Activated T-helper 1 cell treated with anti-CD3 and anti-CD28 coated beads, Interleukin-12 subunit alpha, Interleukin-12 subunit beta, Interleukin-2, Interleukin-4 antibody, amounts not matched to agents 30 ng/mL and 10 ng/mL and 1 ng/mL, durations not matched to agents 14 hours and 24 hours and 36 hours (primary cell): ENCODE measurements around the gene SLC66A2. TPM values are rescaled to one million over a fixed set of nuclear protein-coding genes. Genes with fewer than 3 reads are reported as not detected.

Experiments used
- DNase-seq: peaks from one replicate; pipeline ENCODE4 v3.0.0; 2021; ENCODE audit warnings: low spot score
- H3K27ac Mint-ChIP-seq: one replicate; pipeline ENCODE4 v1.8.0; 2021; ENCODE audit warnings: mild to moderate bottlenecking, mixed read lengths
- H3K27me3 Mint-ChIP-seq: one replicate; pipeline ENCODE4 v1.8.0; 2022; ENCODE audit warnings: mild to moderate bottlenecking, moderate library complexity, mixed read lengths; ENCODE audit not compliant: insufficient read depth
- H3K36me3 Mint-ChIP-seq: one replicate; pipeline ENCODE4 v1.8.0; 2021; ENCODE audit warnings: low read depth, mixed read lengths
- H3K4me1 Mint-ChIP-seq: one replicate; pipeline ENCODE4 v1.8.0; 2021; ENCODE audit warnings: low read depth, mixed read lengths
- H3K4me3 Mint-ChIP-seq: one replicate; pipeline ENCODE4 v1.8.0; 2021; ENCODE audit warnings: mild to moderate bottlenecking, moderate library complexity, mixed read lengths
- H3K9me3 Mint-ChIP-seq: one replicate; pipeline ENCODE4 v1.8.0; 2021; ENCODE audit warnings: mixed read lengths
- intact Hi-C: fragments of 100-400 bp; cut with micrococcal nuclease; formaldehyde crosslinking; loops from one replicate; pipeline ENCODE4 v1.15.1; 2024
- total RNA-seq: library from RNA; stranded (reverse); gene quantifications from 2 replicates; pipeline ENCODE4 v1.2.3, GENCODE V29; 2022

Gene SLC66A2
- total RNA-seq, 1 donor from 2014 or later = 49.2 TPM

DNA sequence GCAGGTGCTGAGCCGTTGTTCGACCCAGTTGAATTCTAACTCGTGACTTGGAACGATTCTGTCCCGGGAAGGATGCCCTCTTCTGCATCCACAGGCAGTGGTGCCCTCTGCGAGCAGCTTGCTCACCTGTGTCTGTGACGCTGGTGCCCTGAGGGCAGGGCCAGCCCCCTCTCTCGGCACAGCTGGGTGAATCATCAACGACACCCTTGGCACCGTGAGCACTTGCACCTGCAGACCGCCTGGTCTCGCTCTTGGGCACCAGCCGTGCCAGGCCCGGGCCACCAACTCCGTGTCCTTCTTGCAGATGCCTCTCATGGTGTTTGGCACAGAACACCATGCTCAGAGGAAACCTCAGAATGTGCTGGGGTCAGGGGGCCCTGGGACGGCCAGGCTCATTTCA is 75.0 kb downstream of the SLC66A2 start:
- intact Hi-C loops = no loop called here
- no peak overlapping the region for H3K27ac Mint-ChIP-seq
- no peak overlapping the region for H3K4me3 Mint-ChIP-seq
- H3K9me3 Mint-ChIP-seq = no peaks in the 10 kb centered on the region
- no peaks in the 10 kb centered on the region for H3K27me3 Mint-ChIP-seq
- no peaks in the 10 kb centered on the region for H3K36me3 Mint-ChIP-seq
- DNase-seq = no peak
- H3K4me1 Mint-ChIP-seq = no peaks in the 10 kb centered on the region

DNA sequence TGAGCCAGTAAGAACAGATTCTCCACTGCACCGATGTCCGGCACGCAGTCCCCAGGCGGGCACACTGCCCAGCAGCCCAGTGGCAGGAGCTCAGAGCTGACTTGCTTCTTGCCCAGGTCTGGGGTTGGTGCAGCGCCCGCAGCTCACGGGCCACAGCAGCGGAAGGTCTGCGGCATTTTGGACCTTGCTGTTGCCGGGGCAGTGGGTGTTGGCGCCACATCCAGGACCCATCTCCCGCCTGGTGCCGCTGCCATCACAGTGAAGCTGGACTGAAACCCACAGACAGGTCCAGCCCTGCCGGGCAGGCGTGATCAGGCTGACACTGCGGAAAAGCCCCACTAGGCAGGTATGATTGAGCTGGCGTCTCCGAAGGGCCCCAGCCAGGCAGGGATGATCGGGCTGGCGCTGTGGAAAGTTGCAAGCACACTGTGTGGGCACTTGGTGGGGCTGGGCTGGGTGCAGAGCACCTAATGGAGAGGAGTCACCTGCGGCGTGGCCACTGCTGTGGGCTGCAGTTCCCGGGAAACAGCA is 75.5 kb downstream of the SLC66A2 start:
- no peak overlapping the region for H3K4me3 Mint-ChIP-seq
- intact Hi-C loops = no loop called here
- H3K27me3 Mint-ChIP-seq = no peaks in the 10 kb centered on the region
- no peaks in the 10 kb centered on the region for H3K9me3 Mint-ChIP-seq
- no peak for DNase-seq
- H3K4me1 Mint-ChIP-seq = no peaks in the 10 kb centered on the region
- H3K27ac Mint-ChIP-seq = no peak overlapping the region
- H3K36me3 Mint-ChIP-seq = no peaks in the 10 kb centered on the region

DNA sequence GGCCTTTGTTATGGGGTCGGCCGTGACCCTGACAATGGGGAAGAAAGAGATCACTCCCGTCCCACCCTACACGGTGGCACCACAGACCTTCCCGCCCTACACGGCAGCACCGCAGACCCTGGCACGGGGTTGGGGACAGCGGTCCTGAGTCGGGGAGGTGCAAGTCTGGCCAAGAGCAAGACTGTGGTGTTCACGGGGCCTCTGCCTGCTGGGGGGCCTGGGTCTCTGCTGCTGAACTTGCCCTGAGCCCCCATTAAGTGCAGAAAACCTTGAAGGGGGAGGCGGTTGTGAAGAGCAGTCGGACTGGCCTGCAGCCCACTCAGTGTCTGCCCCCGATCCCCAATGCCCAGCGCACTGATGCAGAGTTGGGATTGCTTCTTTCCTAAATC is 75.9 kb downstream of the SLC66A2 start:
- intact Hi-C loops = no loop called here
- H3K4me3 Mint-ChIP-seq = no peak overlapping the region

DNA sequence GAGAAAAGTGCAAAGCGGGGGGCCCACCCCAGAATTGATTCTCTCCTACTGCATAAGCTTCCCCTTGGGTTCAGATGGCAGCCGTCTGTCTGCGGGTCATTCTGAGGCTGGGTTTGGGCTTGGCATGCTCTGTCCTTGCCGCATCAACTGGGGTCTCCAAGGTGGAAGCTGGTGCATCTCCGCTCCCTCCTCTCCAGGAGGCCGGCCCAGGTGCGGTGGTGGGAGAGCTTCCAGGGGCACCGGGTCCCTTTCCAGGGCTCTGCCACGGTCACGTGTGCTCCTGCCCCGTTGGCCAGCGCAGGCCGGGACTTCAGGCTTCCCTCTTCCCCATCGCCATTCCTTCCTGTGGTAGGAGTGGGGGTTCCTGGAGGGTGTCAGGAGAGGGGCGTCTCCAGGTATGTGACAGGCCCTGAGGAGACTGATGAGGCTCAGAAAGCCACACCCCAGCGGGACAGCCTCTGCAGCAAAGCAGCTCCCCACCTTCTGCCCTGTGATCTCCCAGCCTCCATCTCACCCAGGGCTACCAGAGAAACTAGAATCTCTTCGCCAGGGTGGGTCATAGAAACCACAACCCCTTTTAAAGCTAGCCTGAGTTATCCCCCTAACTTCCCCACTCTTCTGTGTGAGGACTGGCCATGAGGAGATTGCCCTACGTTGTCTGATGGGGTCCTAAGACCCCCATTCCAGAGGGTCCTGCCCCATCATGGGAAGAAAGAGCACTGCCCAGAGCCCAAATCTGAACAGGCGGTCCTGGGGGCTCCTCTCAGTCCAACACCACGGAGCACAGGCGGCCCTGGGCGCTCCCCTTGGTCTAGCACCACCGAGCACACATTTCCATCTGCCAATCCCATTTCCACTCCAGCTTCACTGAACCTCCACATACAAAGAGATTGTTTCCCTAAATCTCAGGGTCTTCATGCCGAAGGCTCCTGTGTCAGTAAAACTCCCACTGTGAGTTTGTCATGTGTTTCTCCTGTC is 76.6 kb downstream of the SLC66A2 start:
- Mint-ChIP-seq H3K9me3 (no peaks in the 10 kb centered on the region), H3K4me3 (no peak overlapping the region), H3K4me1 (no peaks in the 10 kb centered on the region), H3K36me3 (no peaks in the 10 kb centered on the region), H3K27me3 (no peaks in the 10 kb centered on the region), H3K27ac (no peak overlapping the region)
- DNase-seq = no peak
- intact Hi-C loops = no loop called here

More for the DNA sequence above, 75.9 kb downstream of the SLC66A2 start:
- no peaks in the 10 kb centered on the region for H3K9me3 Mint-ChIP-seq
- H3K27me3 Mint-ChIP-seq = no peaks in the 10 kb centered on the region
- H3K36me3 Mint-ChIP-seq = no peaks in the 10 kb centered on the region
- no peak for DNase-seq
- H3K27ac Mint-ChIP-seq = no peak overlapping the region
- H3K4me1 Mint-ChIP-seq = no peaks in the 10 kb centered on the region

DNA sequence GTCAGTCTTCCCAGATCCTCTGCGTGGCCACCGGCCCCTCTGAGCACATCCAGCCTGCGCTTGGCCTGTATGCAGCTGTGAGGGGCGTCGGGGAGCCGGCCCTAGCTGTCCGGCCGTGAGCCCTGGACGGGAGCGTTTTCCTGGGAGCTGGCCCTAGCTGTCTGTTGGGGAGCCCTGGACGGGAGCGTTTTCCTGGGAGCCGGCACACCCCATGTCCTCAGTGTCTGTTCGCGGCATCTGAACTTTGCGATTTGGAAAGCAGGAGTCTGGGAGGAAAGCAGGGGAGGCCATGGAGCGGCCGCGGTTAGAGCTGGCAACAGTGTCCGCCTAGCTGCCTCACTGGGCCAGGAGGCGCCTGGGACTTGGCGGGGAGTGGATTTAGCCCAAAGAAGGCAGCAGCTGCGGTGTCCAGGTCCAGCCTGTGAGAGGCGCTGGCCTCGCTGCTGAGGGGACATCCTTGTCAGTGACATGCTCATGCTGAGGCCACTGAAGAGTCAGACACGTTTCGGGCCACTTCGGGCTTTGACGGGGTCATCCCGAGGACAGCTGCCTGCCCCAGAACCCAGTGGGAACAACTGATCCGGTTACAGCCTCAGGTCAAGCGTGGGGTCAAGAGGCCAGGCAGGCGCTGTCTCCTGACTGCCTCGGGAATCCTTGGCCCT is 77.9 kb downstream of the SLC66A2 start:
- Mint-ChIP-seq H3K4me3 (no peak overlapping the region), H3K9me3 (no peaks in the 10 kb centered on the region), H3K27ac (no peak overlapping the region), H3K36me3 (no peaks in the 10 kb centered on the region), H3K27me3 (no peaks in the 10 kb centered on the region), H3K4me1 (no peaks in the 10 kb centered on the region)
- no peak for DNase-seq
- intact Hi-C loops = no loop called here

DNA sequence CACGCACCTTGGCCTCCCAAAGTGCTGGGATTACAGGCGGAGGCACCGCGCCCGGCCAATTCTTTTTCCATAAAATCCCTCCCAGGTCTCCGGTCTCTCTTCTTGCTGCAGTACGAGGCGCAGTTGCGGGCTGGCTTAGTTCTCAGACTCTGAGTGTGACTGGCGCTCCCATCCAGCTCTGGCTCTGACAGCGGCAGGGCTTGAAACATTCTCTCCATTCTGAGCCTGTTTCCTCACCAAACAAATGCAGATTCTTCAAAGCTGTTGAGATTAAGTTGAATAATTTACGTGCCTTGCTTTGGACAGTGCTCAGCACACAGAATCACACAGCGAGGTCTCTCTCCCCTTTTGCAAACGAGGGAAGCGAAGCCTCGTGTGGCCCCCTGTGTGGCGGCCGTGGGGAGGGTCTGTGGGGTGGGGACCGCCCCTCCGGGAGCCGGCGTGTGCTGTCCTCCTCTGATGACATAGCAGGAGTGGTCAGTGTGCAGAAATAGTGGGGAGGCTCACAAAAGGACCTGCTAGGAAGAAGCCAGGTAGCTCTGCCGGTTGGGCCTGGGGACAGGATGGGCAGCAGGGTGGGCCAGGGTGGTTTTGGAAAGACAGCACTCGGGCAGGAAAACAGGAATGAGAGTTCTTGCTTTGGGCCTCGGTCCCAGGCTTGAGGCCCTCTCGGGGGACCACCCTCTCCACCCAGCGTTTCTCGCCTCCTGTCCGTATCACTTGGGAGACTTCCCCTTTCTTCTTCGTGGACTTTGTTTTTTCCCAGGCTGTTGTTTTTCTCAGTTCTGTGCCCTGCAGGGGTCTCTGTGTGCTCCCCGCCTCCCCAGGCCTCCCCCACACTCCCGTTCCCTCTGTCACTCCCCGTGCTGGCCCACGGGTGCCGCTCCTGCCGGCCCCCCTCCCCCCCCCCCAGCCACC is 78.7 kb downstream of the SLC66A2 start:
- no peaks in the 10 kb centered on the region for H3K36me3 Mint-ChIP-seq
- no peaks in the 10 kb centered on the region for H3K9me3 Mint-ChIP-seq
- H3K27ac Mint-ChIP-seq = no peak overlapping the region
- H3K4me3 Mint-ChIP-seq = no peak overlapping the region
- no peaks in the 10 kb centered on the region for H3K27me3 Mint-ChIP-seq
- intact Hi-C loops = no loop called here
- DNase-seq = no peak
- no peaks in the 10 kb centered on the region for H3K4me1 Mint-ChIP-seq

DNA sequence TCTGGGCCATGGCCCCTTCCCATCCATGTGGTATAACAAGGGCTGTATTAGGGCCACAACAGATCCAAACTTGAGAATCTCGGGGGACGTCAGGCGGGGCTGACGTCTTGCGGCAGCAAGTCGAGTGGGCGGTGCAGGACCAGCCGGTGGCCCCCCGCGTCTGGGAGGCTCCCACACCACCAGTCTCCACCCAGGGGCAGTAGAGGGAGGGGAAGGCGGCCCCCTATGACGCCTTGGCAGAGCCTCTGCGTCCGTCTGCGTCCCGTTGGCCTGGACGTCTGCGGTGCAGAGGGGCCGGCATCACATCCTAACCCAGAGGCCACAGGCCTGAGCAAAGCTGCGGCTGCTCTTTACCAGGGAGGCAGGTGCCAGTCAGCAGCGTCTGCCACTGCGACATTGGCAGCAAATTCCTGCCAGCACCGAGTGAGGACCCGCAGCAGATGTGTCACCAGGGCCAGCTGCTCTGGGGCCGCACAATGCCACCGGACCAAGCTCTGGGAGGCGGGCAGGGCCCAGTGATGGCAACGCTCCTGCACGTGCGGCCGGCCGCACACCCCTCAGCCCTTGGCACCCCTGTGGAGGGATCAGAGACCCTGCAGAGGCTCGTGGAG is 79.9 kb downstream of the SLC66A2 start:
- intact Hi-C loops = no loop called here
- H3K9me3 Mint-ChIP-seq = no peaks in the 10 kb centered on the region
- DNase-seq = no peak
- H3K4me1 Mint-ChIP-seq = no peaks in the 10 kb centered on the region
- no peak overlapping the region for H3K27ac Mint-ChIP-seq
- H3K4me3 Mint-ChIP-seq = no peak overlapping the region
- H3K27me3 Mint-ChIP-seq = no peaks in the 10 kb centered on the region
- no peaks in the 10 kb centered on the region for H3K36me3 Mint-ChIP-seq

DNA sequence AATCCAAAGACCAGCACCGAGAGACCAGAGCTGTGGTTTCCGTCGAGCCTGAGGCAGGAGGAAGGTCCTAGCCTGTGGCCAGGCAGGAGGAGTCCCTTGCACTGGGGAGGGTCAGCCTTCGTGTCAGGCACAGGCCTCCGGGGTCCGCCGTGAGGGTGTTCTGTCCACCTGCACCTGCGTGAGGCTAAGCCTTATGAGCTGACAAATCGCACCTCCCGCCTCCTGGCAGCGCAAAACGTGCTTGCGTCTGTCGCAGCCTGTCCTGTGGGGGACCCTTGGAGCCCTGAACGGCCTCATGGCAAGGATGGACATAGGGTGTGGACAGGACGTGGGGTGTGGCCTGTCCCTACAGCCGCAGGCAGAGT is 80.4 kb downstream of the SLC66A2 start:
- Mint-ChIP-seq H3K9me3 (no peaks in the 10 kb centered on the region), H3K27me3 (no peaks in the 10 kb centered on the region), H3K4me1 (no peaks in the 10 kb centered on the region), H3K27ac (no peak overlapping the region), H3K4me3 (no peak overlapping the region), H3K36me3 (no peaks in the 10 kb centered on the region)
- intact Hi-C loops = no loop called here
- no peak for DNase-seq

DNA sequence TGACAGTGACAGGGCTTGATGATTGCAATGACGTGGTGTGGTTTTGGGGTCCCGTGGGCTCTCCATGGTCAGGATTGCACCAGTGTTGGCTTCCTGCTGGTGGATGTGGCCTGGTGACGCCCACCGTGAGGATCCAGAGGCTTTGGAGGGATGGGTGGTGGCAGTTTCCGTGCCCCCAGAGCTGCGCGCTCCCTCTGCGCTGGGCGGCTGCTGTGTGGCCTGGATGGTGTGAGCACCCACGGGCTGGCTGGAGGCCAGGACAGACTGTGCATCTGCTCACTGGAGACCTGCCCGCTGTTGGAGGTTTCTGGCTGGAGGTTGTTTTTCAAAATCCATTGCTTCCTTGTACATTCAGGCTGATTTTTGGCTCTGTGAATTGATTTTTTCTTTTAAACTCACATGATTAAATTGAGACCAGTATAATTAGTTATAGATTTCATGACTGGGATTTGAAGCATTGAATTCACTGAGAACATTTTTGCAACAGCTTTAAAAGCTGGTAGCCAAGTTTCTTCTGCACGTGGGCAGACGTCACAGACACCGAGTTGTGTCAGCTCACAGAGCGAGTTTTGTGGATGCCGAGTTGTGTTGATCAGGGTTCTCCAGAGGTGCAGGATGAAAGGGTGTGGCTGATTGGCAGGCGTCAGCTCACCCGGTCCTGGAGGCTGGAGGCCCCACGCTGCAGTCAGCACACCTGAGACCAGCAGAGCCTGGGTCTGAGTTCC is 81.0 kb downstream of the SLC66A2 start:
- Mint-ChIP-seq H3K4me1 (no peaks in the 10 kb centered on the region), H3K27ac (no peak overlapping the region), H3K9me3 (no peaks in the 10 kb centered on the region), H3K36me3 (no peaks in the 10 kb centered on the region), H3K4me3 (no peak overlapping the region), H3K27me3 (no peaks in the 10 kb centered on the region)
- no peak for DNase-seq
- intact Hi-C loops = no loop called here

DNA sequence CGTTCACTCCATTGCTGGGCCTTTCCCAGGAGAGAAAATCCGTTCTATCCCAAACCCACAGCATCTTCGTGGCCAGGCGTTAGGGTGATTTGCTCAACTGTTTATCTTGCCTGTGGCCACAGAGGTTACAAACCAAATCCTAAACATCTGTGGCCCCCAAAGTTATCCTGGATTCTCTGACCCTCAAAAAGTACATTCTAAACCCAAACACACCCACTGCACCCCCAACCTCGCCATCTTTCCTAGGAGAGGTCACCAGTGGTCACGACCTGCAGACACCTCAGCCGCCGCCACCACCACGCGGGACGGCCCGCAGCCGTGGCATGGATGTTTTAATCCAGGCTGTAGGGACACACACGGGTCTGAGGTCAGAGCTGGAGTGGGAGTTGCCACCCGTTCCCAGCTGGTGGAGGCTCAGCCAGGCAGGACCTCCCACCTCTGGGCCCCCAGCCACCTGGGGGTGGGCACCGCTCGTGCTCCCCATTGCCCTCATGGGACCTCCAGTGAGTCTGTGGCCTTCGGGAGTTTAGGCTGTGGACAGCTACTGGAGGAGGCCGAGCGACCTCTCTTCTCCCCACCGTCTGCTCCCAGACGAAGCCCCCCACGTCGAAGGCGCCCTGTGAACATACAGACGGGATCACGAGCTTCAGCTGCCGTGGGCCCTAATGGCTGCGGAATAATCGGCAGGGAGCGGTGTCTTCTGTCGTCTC is 81.7 kb downstream of the SLC66A2 start:
- H3K4me1 Mint-ChIP-seq = no peaks in the 10 kb centered on the region
- no peak overlapping the region for H3K27ac Mint-ChIP-seq
- H3K9me3 Mint-ChIP-seq = no peaks in the 10 kb centered on the region
- H3K4me3 Mint-ChIP-seq = no peak overlapping the region
- H3K36me3 Mint-ChIP-seq = no peaks in the 10 kb centered on the region
- no peaks in the 10 kb centered on the region for H3K27me3 Mint-ChIP-seq
- DNase-seq = no peak
- intact Hi-C loops = no loop called here

DNA sequence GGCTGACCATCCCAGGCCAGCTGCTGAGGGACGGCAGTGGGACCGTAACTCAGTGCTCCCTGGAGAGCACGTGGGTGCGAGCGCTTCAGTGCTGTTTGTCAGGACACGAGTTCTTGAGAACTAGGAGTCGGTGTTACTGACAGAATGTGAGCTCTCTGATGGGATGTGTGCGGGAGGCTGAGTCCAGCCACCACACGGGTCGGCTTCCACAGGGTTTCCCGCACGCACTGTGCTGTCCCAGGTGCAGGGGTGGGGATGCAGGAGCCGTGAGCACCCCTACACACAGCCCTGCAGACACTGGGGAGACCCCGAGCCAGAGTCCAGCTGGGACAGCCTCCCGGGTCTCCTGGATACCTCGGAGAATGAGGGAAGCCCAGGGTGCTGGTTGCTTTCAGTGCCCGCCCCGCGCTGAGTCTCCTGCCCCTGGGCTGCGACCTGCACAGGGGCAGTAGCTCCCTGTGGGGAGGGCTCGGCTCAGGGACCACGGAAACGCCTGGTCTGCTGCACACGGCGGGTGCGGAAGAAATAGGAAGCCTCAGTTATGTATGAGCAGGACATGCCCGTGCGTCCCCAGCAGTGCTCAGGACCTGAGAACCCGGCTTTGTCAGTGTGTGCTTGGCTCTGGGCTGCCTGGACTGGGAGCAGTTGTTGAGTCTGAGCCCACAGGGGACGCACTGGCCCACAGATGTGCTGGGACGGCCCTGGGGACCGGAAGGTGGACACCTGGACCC is 82.5 kb downstream of the SLC66A2 start:
- Mint-ChIP-seq H3K27me3 (no peaks in the 10 kb centered on the region), H3K36me3 (no peaks in the 10 kb centered on the region), H3K27ac (no peak overlapping the region), H3K9me3 (no peaks in the 10 kb centered on the region), H3K4me3 (no peak overlapping the region), H3K4me1 (no peaks in the 10 kb centered on the region)
- intact Hi-C loops = no loop called here
- no peak for DNase-seq
